Heart right ventricle (tissue), 16 donors: ENCODE data around the gene LAMC3. TPM values are rescaled to one million over a fixed set of nuclear protein-coding genes. Genes with fewer than 3 reads are reported as not detected.

ENCODE experiments used
- ATAC-seq, 8 donors: fragments of 200-7000 bp; cut with Tn5 transposase; one replicate each; pipeline ENCODE4 v1.9.1; 2020; ENCODE audit warnings: mild to moderate bottlenecking in 8 of 8, moderate library complexity in 8 of 8, moderate number of reproducible peaks in 1 of 8
- DNase-seq, 2 donors: peaks; one replicate each; pipeline ENCODE4 v3.0.0-alpha.2; 2020
- H3K27ac ChIP-seq, 10 donors: fragments of 200-600 bp; sonication (generic) in 2 of 10; one replicate each; pipeline versions ENCODE4 v1.5.0 to v1.8.0; 2020 to 2022; ENCODE audit warnings: mild to moderate bottlenecking in 3 of 10
- H3K27me3 ChIP-seq, 7 donors: fragments of 200-600 bp; one replicate each; pipeline ENCODE4 v1.8.0; 2021 to 2022; ENCODE audit warnings: mild to moderate bottlenecking in 2 of 7
- H3K36me3 ChIP-seq, 9 donors: fragments of 200-600 bp; sonication (generic) in 1 of 9; one replicate each; pipeline versions ENCODE4 v1.5.0 to v1.8.0; 2020 to 2022; ENCODE audit warnings: mild to moderate bottlenecking in 2 of 9
- H3K4me1 ChIP-seq, 9 donors: fragments of 200-600 bp; sonication (generic) in 1 of 9; one replicate each; pipeline versions ENCODE4 v1.5.0 to v1.8.0; 2020 to 2022; ENCODE audit warnings: mild to moderate bottlenecking in 4 of 9
- H3K4me3 ChIP-seq, 10 donors: fragments of 200-600 bp; sonication (generic) in 2 of 10; one replicate each; pipeline versions ENCODE4 v1.5.0 to v1.8.0; 2020 to 2022; ENCODE audit warnings: mild to moderate bottlenecking in 7 of 10, moderate library complexity in 2 of 10
- H3K9me3 ChIP-seq, 11 donors: fragments of 200-600 bp in 10 of 11; sonication (generic) in 2 of 11; one replicate each; pipeline versions ENCODE4 v1.5.0 to v1.8.0; 2013 to 2022; ENCODE audit warnings: mild to moderate bottlenecking in 2 of 11, control low read depth in 1 of 11, moderate library complexity in 1 of 11
- CTCF ChIP-seq, 9 donors: fragments of 200-600 bp; sonication (generic) in 2 of 9; IDR thresholded peaks; one replicate each; pipeline versions ENCODE4 v1.5.0 to v1.8.0; 2021 to 2022; ENCODE audit warnings: antibody characterized with exemption in 9 of 9, mild to moderate bottlenecking in 5 of 9, moderate library complexity in 1 of 9
- WGBS, 2 donors: extraction: QIAGEN DNeasy Blood & Tissue Kit; methylation state at CpG; one replicate each; pipeline ENCODE4 v1.1.7; 2013; ENCODE audit warnings: inconsistent platforms in 1 of 2; 5-methylcytosine and 5-hydroxymethylcytosine counted together
- intact Hi-C, 10 donors: fragments of 100-400 bp; cut with DNase I; formaldehyde crosslinking; loops; one replicate each; pipeline versions ENCODE4 v1.11.1 to v1.14.2; 2022
- polyA plus RNA-seq, 2 donors: library from polyadenylated mRNA; stranded (reverse); fragments of 200-250 nt; gene quantifications; one replicate each; pipeline ENCODE4 v1.2.3, GENCODE V29; 2013
- total RNA-seq, 10 donors: library from RNA; stranded (reverse); fragmentation: NEBNext Ultra II Directional in 3 of 10; extraction: Animal tissue kit (Norgen Biotek cat#: 25700) in 3 of 10; gene quantifications; one replicate each; pipeline versions ENCODE4 v1.2.1 to v1.2.4, GENCODE V29; 2021 to 2023
- donor health status: Arrhythmogenic right ventricular cardiomyopathy.
- donor health status: ischemic (EF 13 %, LVEDD 7.1; RV severe dilation, severe dysfunction).
- donor health status: healthy with polysubstance abuse.
- donor health status: DM: no; HTN: yes; CAD: no.
- donor health status: DM: no; HTN: no; CAD: no.
- donor health status: ischemic (EF 25% LVEDD 6.9; RV normal size, moderate dysfunction).
- donor health status: ischemic (EF 25% LVEDD 5.7; RV mildly dilated, moderate dysfunction).
- donor health status: healthy.
- donor health status: DM: yes; HTN: yes; CAD: no.
- donor health status: Ischemic cardiomyopathy.
- donor health status: ischemic (EF 35%, LVEDD 5.7; RV mildly dilated, moderate dysfunction).
- donor health status: nonischemic (EF 11% LVEDD 7.7; RV severe dilation, severe dysfunction).
- donor health status: DM: yes; HTN: yes; CAD: no.
- donor health status: PGD.
- donor health status: ischemic (EF 29% LVEDD 5.4; RV normal size, mild dysfunction).
- donor health status: nonischemic (EF 23%, LVEDD 6.1; RV moderate dilation, normal function).

Gene LAMC3
- total and polyA plus RNA-seq, 12 donors: 0.07 to 5.4 (median 0.30) TPM; not detected in 1

GRCh38 chr9:131116281-131117120, 107.5 kb downstream of the LAMC3 start:
- no peaks in the 10 kb centered on the region for H3K27me3 ChIP-seq
- H3K9me3 ChIP-seq: no peaks in the 10 kb centered on the region
- DNase-seq: peak; percentile 55 to 57
- H3K4me1 ChIP-seq: peaks cover 0 to 43% (median 21%) of the 10 kb centered on the region in 9 donors
- peaks cover 0 to 50% (median 3%) of the 10 kb centered on the region in 9 donors for H3K36me3 ChIP-seq
- H3K27ac ChIP-seq: peak overlapping the region; percentile 70 to 91 (median 78)
- no peak for TF ChIP-seq CTCF (IDR thresholded peaks at IDR 0.05)
- 72 to 80% methylated on average over 22 of the region's 22 CpGs for WGBS, 2 donors
- H3K4me3 ChIP-seq: peak overlapping the region in 1 of 10 donors; percentile 5
- intact Hi-C loops: loop anchor here in 2 of 10 donors (2.0 to 10.0 kb wide), 2 partner anchors 34 to 422 kb away; partner anchors contain the start of gene EXOSC2 (in 1 of the 2)
- ATAC-seq: peak; percentile 74 to 92 (median 90)

- no peak for DNase-seq
- 52 to 60% methylated on average over 13 of the region's 13 CpGs for WGBS, 2 donors
- peak overlapping the region in 2 of 10 donors; percentile 5 to 11 for H3K4me3 ChIP-seq
These were observed 108.3 kb downstream of the LAMC3 start for GRCh38 chr9:131117121-131117761.

GRCh38 chr9:131117762-131118145, 108.8 kb downstream of the LAMC3 start:
- 48 to 58% methylated on average over 4 of the region's 4 CpGs for WGBS, 2 donors
- no peak for ATAC-seq
- TF ChIP-seq CTCF (IDR thresholded peaks at IDR 0.05): no peak
- H3K27ac ChIP-seq: peak overlapping the region; percentile 70 to 91 (median 78)
- intact Hi-C loops: loop anchor here in 2 of 10 donors (2.0 to 10.0 kb wide), 2 partner anchors 35 to 423 kb away; partner anchors contain the start of gene EXOSC2 (in 1 of the 2)
- peaks cover 0 to 31% (median 14%) of the 10 kb centered on the region in 9 donors for H3K4me1 ChIP-seq
- H3K36me3 ChIP-seq: peaks cover 0 to 54% (median 4%) of the 10 kb centered on the region in 9 donors
- DNase-seq: no peak
- H3K27me3 ChIP-seq: no peaks in the 10 kb centered on the region
- H3K9me3 ChIP-seq: no peaks in the 10 kb centered on the region
- no peak overlapping the region for H3K4me3 ChIP-seq

More at GRCh38 chr9:131117121-131117761, 108.3 kb downstream of the LAMC3 start:
- Histone ChIP-seq H3K27ac (peak overlapping the region; percentile 70 to 91 (median 78)), H3K27me3 (no peaks in the 10 kb centered on the region), H3K4me1 (peaks cover 0 to 36% (median 16%) of the 10 kb centered on the region in 9 donors), H3K9me3 (no peaks in the 10 kb centered on the region), H3K36me3 (peaks cover 0 to 51% (median 4%) of the 10 kb centered on the region in 9 donors)
- peak; percentile 30 to 74 (median 57) for ATAC-seq
- intact Hi-C loops: loop anchor here in 2 of 10 donors (2.0 to 10.0 kb wide), 2 partner anchors 34 to 422 kb away; partner anchors contain the start of gene EXOSC2 (in 1 of the 2)
- TF ChIP-seq CTCF (IDR thresholded peaks at IDR 0.05): no peak

GRCh38 chr9:131119600-131119999, 110.6 kb downstream of the LAMC3 start:
- no peak for TF ChIP-seq CTCF (IDR thresholded peaks at IDR 0.05)
- Histone ChIP-seq H3K36me3 (peaks cover 0 to 51% (median 4%) of the 10 kb centered on the region in 9 donors), H3K27ac (peak overlapping the region in 1 of 10 donors; percentile 37), H3K4me3 (no peak overlapping the region), H3K27me3 (no peaks in the 10 kb centered on the region), H3K4me1 (peaks cover 0 to 34% (median 15%) of the 10 kb centered on the region in 9 donors), H3K9me3 (no peaks in the 10 kb centered on the region)
- intact Hi-C loops: loop anchor here in 1 of 10 donors (10.0 kb wide), 1 partner anchor 425 kb away; the partner anchor contains the start of gene EXOSC2
- DNase-seq (no peak), ATAC-seq (no peak)
- WGBS, 2 donors: 81 to 87% methylated on average over 8 of the region's 8 CpGs
